PFSK-1 (cell line): ENCODE measurements around the gene LTBP2.

Experiments used
- POLR2AphosphoS5 ChIP-seq: IDR thresholded peaks from 2 replicates; pipeline ENCODE4 v1.6.1; 2012; ENCODE audit warnings: low read depth, mild to moderate bottlenecking, control low read depth, low read length, moderate library complexity
- TAF1 ChIP-seq: IDR thresholded peaks from 2 replicates; pipeline ENCODE4 v1.6.1; 2012; ENCODE audit warnings: low read length, control low read depth, borderline replicate concordance; ENCODE audit not compliant: insufficient read depth

DNA sequence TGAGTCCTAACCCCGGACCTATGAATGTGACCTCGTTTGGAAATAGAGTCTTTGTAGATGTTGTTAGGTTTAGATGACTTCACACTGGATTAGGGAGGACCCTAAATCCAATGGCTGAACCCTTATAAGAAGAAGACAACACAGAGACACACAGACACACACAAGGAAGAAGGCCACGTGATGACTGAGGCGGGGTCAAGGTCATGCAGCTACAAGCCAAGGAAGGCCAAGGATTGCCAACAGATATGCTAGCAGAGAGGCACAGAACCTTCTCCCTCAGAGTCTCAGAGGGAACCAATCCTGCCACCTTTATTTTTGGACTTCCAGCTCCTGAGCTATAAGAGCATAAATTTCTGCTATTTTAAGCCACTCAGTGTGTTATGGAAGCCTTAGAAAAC is 31.8 kb downstream of the LTBP2 start:
- no peak for TF ChIP-seq POLR2AphosphoS5
- TF ChIP-seq TAF1: no peak
